GM23338 (cell line): ENCODE data around the gene CDK14. TPM values are rescaled to one million over a fixed set of nuclear protein-coding genes. Genes with fewer than 3 reads are reported as not detected.

ENCODE experiments used
- ATAC-seq: fragments of 200-7000 bp; cut with Tn5 transposase; 3 replicates; pipeline ENCODE4 v1.9.1; 2020
- DNase-seq: peaks from one replicate; pipeline ENCODE4 v3.0.0-alpha.2; 2015; ENCODE audit warnings: low spot score
- H2AFZ ChIP-seq: fragments of 200-600 bp; sonication (generic); 2 replicates; pipeline ENCODE4 v1.8.0; 2016; ENCODE audit warnings: antibody characterized with exemption, mild to moderate bottlenecking, moderate library complexity
- H3F3A ChIP-seq: fragments of 200-600 bp; sonication (generic); replicated peaks from 2 replicates; pipeline ENCODE4 v1.8.0; 2017; ENCODE audit warnings: antibody characterized with exemption, mixed run types, low read depth
- H3K27ac ChIP-seq: fragments of 200-600 bp; sonication (generic); 2 replicates; pipeline ENCODE4 v1.6.1; 2016; ENCODE audit warnings: low read depth
- H3K27me3 ChIP-seq: fragments of 200-600 bp; sonication (generic); 2 replicates; pipeline ENCODE4 v1.8.0; 2016; ENCODE audit warnings: mild to moderate bottlenecking, mixed run types, moderate library complexity; ENCODE audit not compliant: insufficient read depth
- H3K36me3 ChIP-seq: fragments of 200-600 bp; sonication (generic); 2 replicates; pipeline ENCODE4 v1.8.0; 2016; ENCODE audit warnings: mild to moderate bottlenecking; ENCODE audit not compliant: insufficient read depth
- H3K4me1 ChIP-seq: fragments of 200-600 bp; sonication (generic); 2 replicates; pipeline ENCODE4 v1.8.0; 2016; ENCODE audit warnings: mild to moderate bottlenecking, moderate library complexity; ENCODE audit not compliant: insufficient read depth
- H3K4me2 ChIP-seq: fragments of 200-600 bp; sonication (generic); 2 replicates; pipeline ENCODE4 v1.7.1; 2017; ENCODE audit warnings: mixed run types
- H3K4me3 ChIP-seq: fragments of 200-600 bp; sonication (generic); 2 replicates; pipeline ENCODE4 v1.6.1; 2016; ENCODE audit warnings: mixed run types
- H3K79me2 ChIP-seq: fragments of 200-600 bp; sonication (generic); replicated peaks from 2 replicates; pipeline ENCODE4 v1.8.0; 2017; ENCODE audit warnings: mild to moderate bottlenecking; ENCODE audit not compliant: insufficient read depth
- H3K9me2 ChIP-seq: fragments of 200-600 bp; sonication (generic); 2 replicates; pipeline ENCODE4 v1.8.0; 2017; ENCODE audit not compliant: insufficient read depth
- H4K20me1 ChIP-seq: fragments of 200-600 bp; sonication (generic); replicated peaks from 2 replicates; pipeline ENCODE4 v1.8.0; 2017; ENCODE audit warnings: mild to moderate bottlenecking; ENCODE audit not compliant: insufficient read depth
- H3K27ac Mint-ChIP-seq: 2 replicates; pipeline ENCODE4 v1.8.0; 2020; ENCODE audit warnings: inconsistent platforms, mild to moderate bottlenecking, moderate library complexity, mixed read lengths
- H3K27me3 Mint-ChIP-seq: 3 replicates; pipeline ENCODE4 v1.8.0; 2022; ENCODE audit warnings: low read depth, mild to moderate bottlenecking, moderate library complexity, mixed read lengths, inconsistent platforms; ENCODE audit not compliant: insufficient read depth, poor library complexity
- H3K36me3 Mint-ChIP-seq: 3 replicates; pipeline ENCODE4 v1.8.0; 2021; ENCODE audit warnings: low read depth, mild to moderate bottlenecking, inconsistent platforms, moderate library complexity, mixed read lengths
- H3K4me1 Mint-ChIP-seq: 3 replicates; pipeline ENCODE4 v1.8.0; 2020; ENCODE audit warnings: mild to moderate bottlenecking, inconsistent platforms, mixed read lengths
- H3K4me3 Mint-ChIP-seq: 3 replicates; pipeline ENCODE4 v1.8.0; 2021; ENCODE audit warnings: moderate library complexity, mild to moderate bottlenecking, inconsistent platforms, mixed read lengths
- H3K9me3 Mint-ChIP-seq: 3 replicates; pipeline ENCODE4 v1.8.0; 2020; ENCODE audit warnings: moderate library complexity, mild to moderate bottlenecking, inconsistent platforms, mixed read lengths
- ETS1 ChIP-seq: IDR thresholded peaks from 2 replicates; pipeline ENCODE4 v1.6.1; 2016; ENCODE audit warnings: antibody characterized with exemption
- EZH2phosphoT487 ChIP-seq: fragments of 200-600 bp; sonication (generic); IDR thresholded peaks from one replicate; pipeline ENCODE4 v1.8.1; 2018; ENCODE audit warnings: antibody characterized with exemption; ENCODE audit not compliant: unreplicated experiment
- JUNB ChIP-seq: IDR thresholded peaks from one replicate; pipeline ENCODE4 v1.6.1; 2016; ENCODE audit warnings: antibody characterized with exemption; ENCODE audit not compliant: unreplicated experiment
- NANOG ChIP-seq: IDR thresholded peaks from 2 replicates; pipeline ENCODE4 v1.6.1; 2016; ENCODE audit warnings: antibody characterized with exemption, borderline replicate concordance
- POLR2AphosphoS5 ChIP-seq: IDR thresholded peaks from 2 replicates; pipeline ENCODE4 v1.6.1; 2016; ENCODE audit warnings: antibody characterized with exemption, low read depth
- STAT1 ChIP-seq: IDR thresholded peaks from one replicate; pipeline ENCODE4 v1.6.1; 2016; ENCODE audit warnings: antibody characterized with exemption; ENCODE audit not compliant: unreplicated experiment
- ZNF114 ChIP-seq: fragments of 250-450 bp; sonication (Bioruptor Pico); IDR thresholded peaks from 2 replicates; pipeline ENCODE4 v1.5.0; 2020; ENCODE audit warnings: mild to moderate bottlenecking, moderate library complexity
- ZNF331 ChIP-seq: fragments of 250-450 bp; sonication (Bioruptor Pico); IDR thresholded peaks from 2 replicates; pipeline ENCODE4 v1.5.0; 2020; ENCODE audit warnings: low read depth, mild to moderate bottlenecking, moderate library complexity
- ZNF462 ChIP-seq: fragments of 250-450 bp; sonication (Bioruptor Pico); IDR thresholded peaks from 2 replicates; pipeline ENCODE4 v1.5.0; 2020; ENCODE audit warnings: mild to moderate bottlenecking, moderate library complexity
- polyA plus RNA-seq: library from polyadenylated mRNA; unstranded; fragments of >200 nt; fragmentation: Nextera tagmentation; extraction: Ambion mirVana; gene quantifications from 2 replicates; pipeline ENCODE4 v1.2.1, GENCODE V29; 2016
- total RNA-seq: library from RNA; depleted of rRNA; stranded (reverse); fragments of >200 nt; shearing (Covaris generic); gene quantifications from 2 replicates; pipeline ENCODE4 v1.2.3, GENCODE V29; 2014

CDK14 gene
- total and polyA plus RNA-seq, 2 experiments from 2014 or later = 11.2 to 24.0 TPM

DNA sequence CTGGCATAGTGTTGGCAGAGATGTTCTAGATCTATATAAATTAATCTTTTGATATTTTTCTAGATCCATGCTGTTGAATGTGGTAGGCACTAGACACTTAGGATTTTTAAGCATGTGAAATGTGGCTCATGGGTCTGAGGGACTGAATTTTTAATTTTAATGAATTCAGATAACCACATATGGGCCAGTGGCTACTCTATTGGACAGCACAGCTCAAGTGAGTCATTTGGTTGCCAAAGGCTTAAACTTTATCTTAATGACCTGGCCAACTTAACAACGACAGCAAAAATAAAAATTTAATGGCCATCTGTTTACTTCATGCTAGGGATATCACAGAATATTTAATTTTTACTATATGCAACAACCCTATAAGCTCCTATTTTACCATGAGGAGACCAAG lies 61.4 kb downstream of the CDK14 start (continued):
- TF ChIP-seq ZNF331 (CRISPR knock-in tag) (no peak), ETS1 (no peak)

- H3K27ac Mint-ChIP-seq = no peak overlapping the region
- H3K36me3 Mint-ChIP-seq = peaks cover 4% of the 10 kb centered on the region; the same call in 2 of the 3 replicates
- H3K4me1 Mint-ChIP-seq = peaks cover 41% of the 10 kb centered on the region
These were observed 64.0 kb downstream of the CDK14 start for GRCh38 chr7:90660100-90660499.

More at GRCh38 chr7:90660100-90660499, 64.0 kb downstream of the CDK14 start:
- H3K4me2 ChIP-seq = no peak overlapping the region
- H3K36me3 ChIP-seq = no peaks in the 10 kb centered on the region
- no peak for DNase-seq
- Mint-ChIP-seq H3K9me3 (no peaks in the 10 kb centered on the region), H3K27me3 (peaks cover 3% of the 10 kb centered on the region), H3K4me3 (no peak overlapping the region)
- H3K79me2 ChIP-seq = peaks cover 57% of the 10 kb centered on the region
- H2AFZ ChIP-seq = no peak overlapping the region
- TF ChIP-seq ZNF462 (CRISPR knock-in tag) = no peak
- TF ChIP-seq NANOG = no peak
- no peak for TF ChIP-seq STAT1
- no peak for TF ChIP-seq JUNB
- TF ChIP-seq EZH2phosphoT487 = no peak
- no peak for TF ChIP-seq ZNF114 (CRISPR knock-in tag)
- no peak for TF ChIP-seq POLR2AphosphoS5
- no peak overlapping the region for H3K4me3 ChIP-seq
- H3K4me1 ChIP-seq = peaks cover 31% of the 10 kb centered on the region
- H4K20me1 ChIP-seq = no peaks in the 10 kb centered on the region
- no peaks in the 10 kb centered on the region for H3F3A ChIP-seq
- ATAC-seq = no peak
- H3K27me3 ChIP-seq = no peaks in the 10 kb centered on the region
- no peaks in the 10 kb centered on the region for H3K9me2 ChIP-seq
- H3K27ac ChIP-seq = no peak overlapping the region
